ENCODE data around the gene EVI5L.

The EVI5L gene

GRCh38 chr19:7894612-7895309, 64.7 kb downstream of the EVI5L start:
- no peak for DNase-seq (ENCODE audit: low read depth, low spot score)
- no peak overlapping the region for H3K4me3 ChIP-seq (ENCODE audit: low read depth, low read length)
- in situ Hi-C loops (cut with HindIII; ENCODE audit: low sequenced_read_pairs): no loop called here
- no peak for TF ChIP-seq CTCF (IDR thresholded peaks at IDR 0.05; ENCODE audit: low read depth, low read length)

GRCh38 chr19:7895565-7895964, 65.5 kb downstream of the EVI5L start:
- TF ChIP-seq CTCF (IDR thresholded peaks at IDR 0.05; ENCODE audit: low read depth, low read length): no peak
- no peak overlapping the region for H3K4me3 ChIP-seq (ENCODE audit: low read depth, low read length)
- no peak for DNase-seq (ENCODE audit: low read depth, low spot score)
- in situ Hi-C loops (cut with HindIII; ENCODE audit: low sequenced_read_pairs): no loop called here

- DNase-seq (ENCODE audit: low read depth, low spot score): no peak
Observed at GRCh38 chr19:7897292-7897691, 67.3 kb downstream of the EVI5L start.

GRCh38 chr19:7898967-7899366, 68.9 kb downstream of the EVI5L start:
- no peak for DNase-seq (ENCODE audit: low read depth, low spot score)
- no peak overlapping the region for H3K4me3 ChIP-seq (ENCODE audit: low read depth, low read length)
- no peak for TF ChIP-seq CTCF (IDR thresholded peaks at IDR 0.05; ENCODE audit: low read depth, low read length)
- in situ Hi-C loops (cut with HindIII; ENCODE audit: low sequenced_read_pairs): no loop called here

More at GRCh38 chr19:7897292-7897691, 67.3 kb downstream of the EVI5L start:
- no peak overlapping the region for H3K4me3 ChIP-seq (ENCODE audit: low read depth, low read length)
- in situ Hi-C loops (cut with HindIII; ENCODE audit: low sequenced_read_pairs): no loop called here
- TF ChIP-seq CTCF (IDR thresholded peaks at IDR 0.05; ENCODE audit: low read depth, low read length): no peak

- in situ Hi-C loops (cut with HindIII; ENCODE audit: low sequenced_read_pairs): no loop called here
- TF ChIP-seq CTCF (IDR thresholded peaks at IDR 0.05; ENCODE audit: low read depth, low read length): no peak
- DNase-seq (ENCODE audit: low read depth, low spot score): no peak
- H3K4me3 ChIP-seq (ENCODE audit: low read depth, low read length): no peak overlapping the region
Observed at GRCh38 chr19:7899751-7900378, 69.8 kb downstream of the EVI5L start.

GRCh38 chr19:7900401-7900870, 70.4 kb downstream of the EVI5L start:
- no peak for DNase-seq (ENCODE audit: low read depth, low spot score)
- in situ Hi-C loops (cut with HindIII; ENCODE audit: low sequenced_read_pairs): no loop called here
- no peak overlapping the region for H3K4me3 ChIP-seq (ENCODE audit: low read depth, low read length)
- TF ChIP-seq CTCF (IDR thresholded peaks at IDR 0.05; ENCODE audit: low read depth, low read length): no peak
